ENCODE results near the gene BMP7. TPM values are rescaled to one million over a fixed set of nuclear protein-coding genes. Genes with fewer than 3 reads are reported as not detected.
A peak's percentile ranks its signal among the peaks of the same experiment; 100 is the strongest.
"Not testable (repeated sequence)": the region's sequence is repeated elsewhere in the genome, so short reads cannot be mapped to it uniquely, and the experiment has no call there.

The BMP7 gene
- total and polyA plus RNA-seq, 7 donors, result under 0.01 to 5.4 (median 2.5) TPM

DNA sequence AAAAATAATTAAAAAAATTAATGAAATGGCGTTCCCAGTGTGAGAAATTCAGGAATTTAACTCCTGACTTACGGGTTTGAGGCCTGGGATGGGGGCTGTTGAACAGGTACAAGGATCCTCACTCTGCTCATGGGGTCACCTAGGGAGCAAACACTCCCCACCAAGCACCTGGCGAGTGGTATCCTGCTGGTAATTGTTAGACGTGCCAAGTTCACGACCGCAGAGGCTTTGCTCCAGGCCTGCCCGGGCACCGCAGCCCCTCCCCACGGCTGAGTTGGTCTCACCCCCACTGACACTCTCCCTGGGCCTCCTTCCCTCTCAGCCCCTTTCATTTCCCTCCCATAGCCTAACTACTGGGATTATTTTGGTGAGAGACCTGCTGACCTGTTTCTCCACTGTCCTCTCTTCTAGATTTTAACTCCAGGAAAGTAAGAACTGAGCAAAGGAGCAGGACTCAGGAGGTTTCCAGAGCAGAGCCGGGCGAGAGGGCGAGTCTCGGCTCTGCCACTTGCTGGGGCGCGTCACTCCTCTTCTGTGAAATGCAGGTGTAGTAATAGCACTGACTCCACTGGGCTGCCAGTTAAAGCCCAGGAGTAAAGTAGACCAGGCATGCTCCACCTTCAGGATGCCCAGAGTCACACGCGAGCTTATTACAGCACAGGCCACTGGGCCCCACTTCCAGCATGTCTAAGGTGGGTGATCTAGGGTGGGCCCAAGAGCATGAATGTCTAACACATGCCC, 22.8 kb downstream of the BMP7 start:
- Histone ChIP-seq H3K36me3 (no peaks in the 10 kb centered on the region), H3K27me3 (peaks cover 0 to 14% (median 0%) of the 10 kb centered on the region in 3 donors), H3K4me1 (peaks cover 0 to 9% (median 8%) of the 10 kb centered on the region in 4 donors), H3K4me3 (no peak overlapping the region), H3K9me3 (no peaks in the 10 kb centered on the region), H3K27ac (peak overlapping the region in 1 of 4 donors; percentile 18)
- no peak for DNase-seq
- no peak for TF ChIP-seq EP300 (IDR thresholded peaks at IDR 0.05)
- no peak for TF ChIP-seq POLR2AphosphoS5 (IDR thresholded peaks at IDR 0.05)
- no peak for TF ChIP-seq POLR2A (IDR thresholded peaks at IDR 0.05)
- TF ChIP-seq, protein P1, sequence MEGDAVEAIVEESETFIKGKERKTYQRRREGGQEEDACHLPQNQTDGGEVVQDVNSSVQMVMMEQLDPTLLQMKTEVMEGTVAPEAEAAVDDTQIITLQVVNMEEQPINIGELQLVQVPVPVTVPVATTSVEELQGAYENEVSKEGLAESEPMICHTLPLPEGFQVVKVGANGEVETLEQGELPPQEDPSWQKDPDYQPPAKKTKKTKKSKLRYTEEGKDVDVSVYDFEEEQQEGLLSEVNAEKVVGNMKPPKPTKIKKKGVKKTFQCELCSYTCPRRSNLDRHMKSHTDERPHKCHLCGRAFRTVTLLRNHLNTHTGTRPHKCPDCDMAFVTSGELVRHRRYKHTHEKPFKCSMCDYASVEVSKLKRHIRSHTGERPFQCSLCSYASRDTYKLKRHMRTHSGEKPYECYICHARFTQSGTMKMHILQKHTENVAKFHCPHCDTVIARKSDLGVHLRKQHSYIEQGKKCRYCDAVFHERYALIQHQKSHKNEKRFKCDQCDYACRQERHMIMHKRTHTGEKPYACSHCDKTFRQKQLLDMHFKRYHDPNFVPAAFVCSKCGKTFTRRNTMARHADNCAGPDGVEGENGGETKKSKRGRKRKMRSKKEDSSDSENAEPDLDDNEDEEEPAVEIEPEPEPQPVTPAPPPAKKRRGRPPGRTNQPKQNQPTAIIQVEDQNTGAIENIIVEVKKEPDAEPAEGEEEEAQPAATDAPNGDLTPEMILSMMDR (IDR thresholded peaks at IDR 0.05), result no peak
- WGBS, 2 donors, result 84 to 89% methylated on average over 17 of the region's 17 CpGs
- intact Hi-C loops (cut with DNase I), result no loop called here

DNA sequence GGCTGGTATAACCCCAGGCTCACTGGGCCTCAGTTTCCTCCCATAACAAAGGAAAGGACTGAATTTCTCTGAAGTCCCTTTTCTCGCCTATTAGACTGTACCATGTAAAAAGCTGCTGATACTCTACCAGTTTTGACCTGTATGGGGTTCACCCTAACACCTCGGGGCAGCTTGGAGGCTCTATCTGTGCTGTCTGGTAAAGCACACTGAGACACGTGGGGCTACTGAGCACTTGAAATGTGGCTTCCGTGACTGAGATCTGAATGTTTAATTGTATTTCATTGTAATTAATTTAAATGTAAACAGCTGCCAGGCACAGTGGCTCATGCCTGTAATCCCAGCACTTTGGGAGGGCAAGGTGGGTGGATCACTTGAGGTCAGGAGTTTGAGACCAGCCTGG, 24.0 kb downstream of the BMP7 start:
- intact Hi-C loops (cut with DNase I), result no loop called here
- TF ChIP-seq, protein P1 (IDR thresholded peaks at IDR 0.05), result no peak
- TF ChIP-seq POLR2A (IDR thresholded peaks at IDR 0.05) (no peak), EP300 (IDR thresholded peaks at IDR 0.05) (no peak), POLR2AphosphoS5 (IDR thresholded peaks at IDR 0.05) (no peak)
- Histone ChIP-seq H3K36me3 (no peaks in the 10 kb centered on the region), H3K27me3 (peaks cover 0 to 7% (median 0%) of the 10 kb centered on the region in 3 donors), H3K4me1 (peaks cover 0 to 9% (median 8%) of the 10 kb centered on the region in 4 donors), H3K9me3 (no peaks in the 10 kb centered on the region), H3K4me3 (no peak overlapping the region), H3K27ac (no peak overlapping the region)
- no peak for DNase-seq
- WGBS, 2 donors, result 86 to 89% methylated on average over 4 of the region's 4 CpGs

DNA sequence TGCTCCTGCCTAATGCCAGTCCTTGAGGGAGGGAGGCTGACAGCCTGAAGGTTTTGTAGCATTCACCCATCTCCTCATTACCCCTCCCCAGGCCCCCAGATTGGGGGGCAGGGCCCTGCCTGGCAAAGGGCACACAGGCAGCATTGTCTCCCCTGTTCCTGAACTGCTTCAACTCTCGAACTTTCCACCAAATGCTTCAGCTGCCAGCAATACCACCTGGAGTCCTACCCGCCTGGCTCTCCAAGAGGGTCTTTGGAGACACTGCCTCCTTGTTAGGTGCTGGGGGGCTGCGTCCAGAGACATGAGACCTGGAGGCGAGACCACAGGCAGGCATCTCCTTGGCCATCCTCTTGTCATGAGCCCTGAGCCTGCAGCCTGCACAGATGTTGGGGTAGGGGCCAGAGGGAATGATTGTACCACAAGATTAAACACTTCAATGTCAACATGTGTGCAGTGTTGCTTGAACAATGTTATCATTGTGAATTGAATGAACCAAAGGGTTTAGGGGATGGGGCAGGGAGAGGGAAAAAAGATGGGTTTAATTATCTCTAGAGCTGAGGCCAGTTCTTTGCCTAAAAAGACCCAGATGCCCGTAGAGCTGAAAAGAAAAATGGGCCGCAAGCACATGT, 25.0 kb downstream of the BMP7 start:
- TF ChIP-seq, protein P1 (IDR thresholded peaks at IDR 0.05), result no peak
- no peak for TF ChIP-seq POLR2AphosphoS5 (IDR thresholded peaks at IDR 0.05)
- TF ChIP-seq EP300 (IDR thresholded peaks at IDR 0.05), result no peak
- no peak for TF ChIP-seq POLR2A (IDR thresholded peaks at IDR 0.05)
- 81 to 83% methylated on average over 6 of the region's 6 CpGs for WGBS, 2 donors
- H3K4me1 ChIP-seq, result peaks cover 0 to 9% (median 8%) of the 10 kb centered on the region in 4 donors
- no peak overlapping the region for H3K4me3 ChIP-seq
- no peak for DNase-seq
- peaks cover 0 to 12% (median 0%) of the 10 kb centered on the region in 3 donors for H3K27me3 ChIP-seq
- no peaks in the 10 kb centered on the region for H3K36me3 ChIP-seq
- no peak overlapping the region for H3K27ac ChIP-seq
- intact Hi-C loops (cut with DNase I), result no loop called here
- H3K9me3 ChIP-seq, result no peaks in the 10 kb centered on the region

DNA sequence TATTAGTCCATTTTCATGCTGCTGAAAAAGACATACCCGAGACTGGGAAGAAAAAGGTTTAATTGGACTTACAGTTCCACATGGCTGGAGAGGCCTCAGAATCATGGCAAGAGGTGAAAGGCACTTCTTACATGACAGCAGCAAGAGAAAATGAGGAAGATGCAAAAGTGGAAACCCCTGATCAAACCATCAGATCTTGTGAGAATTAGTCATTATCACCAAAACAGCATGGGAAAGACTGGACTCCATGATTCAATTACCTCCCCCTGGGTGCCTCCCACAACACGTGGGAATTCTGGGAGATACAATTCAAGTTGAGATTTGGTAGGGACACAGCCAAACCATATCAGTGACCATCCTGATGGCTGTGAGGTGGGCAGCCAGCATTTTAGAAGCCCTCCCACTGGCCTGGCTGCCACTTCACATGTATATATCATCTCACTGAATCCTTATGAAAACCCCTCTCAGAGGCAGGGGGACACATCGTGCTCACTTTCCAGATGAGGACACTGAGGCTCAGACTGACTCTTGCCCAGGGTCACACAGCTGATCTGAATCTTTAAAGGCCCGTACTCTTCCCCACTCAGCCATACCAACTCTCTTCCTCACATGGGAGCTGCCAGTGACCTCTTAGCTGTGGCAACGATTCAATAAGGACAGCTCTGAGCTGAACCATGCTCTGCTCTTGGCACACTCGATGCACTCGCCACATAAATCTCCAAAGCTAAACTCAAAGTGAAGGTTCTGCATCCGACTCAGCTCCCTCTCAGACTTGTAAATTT, 25.7 kb downstream of the BMP7 start:
- DNase-seq, result no peak
- Histone ChIP-seq H3K36me3 (no peaks in the 10 kb centered on the region), H3K9me3 (no peaks in the 10 kb centered on the region), H3K27me3 (peaks cover 0 to 13% (median 0%) of the 10 kb centered on the region in 3 donors), H3K27ac (no peak overlapping the region), H3K4me1 (peaks cover 0 to 9% (median 8%) of the 10 kb centered on the region in 4 donors), H3K4me3 (no peak overlapping the region)
- WGBS, 2 donors, result 77 to 81% methylated on average over 8 of the region's 8 CpGs
- intact Hi-C loops (cut with DNase I), result no loop called here
- TF ChIP-seq, protein P1 (IDR thresholded peaks at IDR 0.05), result no peak
- TF ChIP-seq POLR2AphosphoS5 (IDR thresholded peaks at IDR 0.05), result peak; percentile 37 to 64 (median 50)

DNA sequence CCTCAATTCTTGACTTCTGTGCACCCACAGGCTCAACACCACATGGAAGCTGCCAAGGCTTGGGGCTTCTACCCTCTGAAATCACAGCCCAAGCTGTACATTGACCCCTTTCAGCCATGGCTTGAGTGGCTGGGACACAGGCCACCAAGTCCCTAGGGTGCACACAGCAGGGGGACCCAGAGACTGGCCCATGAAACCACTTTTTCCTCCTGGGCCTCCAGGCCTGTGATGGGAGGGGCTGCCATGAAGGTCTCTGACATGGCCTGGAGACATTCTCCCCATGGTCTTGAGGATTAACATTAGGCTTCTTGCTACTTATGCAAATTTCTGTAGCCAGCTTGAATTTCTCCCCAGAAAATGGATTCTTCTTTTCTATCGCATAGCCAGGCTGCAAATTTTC, 26.7 kb downstream of the BMP7 start:
- WGBS, 2 donors, result 98 to 100% methylated on average over 1 of the region's 1 CpG
- intact Hi-C loops (cut with DNase I); H3K9me3 ChIP-seq; H3K27ac ChIP-seq; DNase-seq; H3K4me3 ChIP-seq; H3K36me3 ChIP-seq; H3K4me1 ChIP-seq: not testable (repeated sequence)
- H3K27me3 ChIP-seq, result peaks cover 0 to 20% (median 0%) of the 10 kb centered on the region in 3 donors

DNA sequence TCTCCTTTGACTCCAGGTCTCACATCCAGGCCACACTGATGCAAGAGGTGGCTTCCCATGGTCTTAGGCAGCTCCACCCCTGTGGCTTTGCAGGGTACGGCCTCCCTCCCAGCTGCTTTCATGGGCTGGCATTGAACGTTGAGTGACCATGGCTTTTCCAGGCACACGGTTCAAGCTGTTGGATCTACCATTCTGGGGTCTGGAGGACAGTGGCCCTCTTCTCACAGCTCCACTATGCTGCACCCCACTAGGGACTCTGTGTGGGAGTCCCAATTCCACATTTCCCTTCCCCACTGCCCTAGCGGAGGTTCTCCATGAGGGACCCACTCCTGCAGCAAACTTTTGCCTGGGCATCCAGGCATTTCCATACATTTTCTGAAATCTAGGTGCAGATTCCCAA, 27.1 kb downstream of the BMP7 start:
- WGBS, 2 donors, result 69 to 83% methylated on average over 4 of the region's 4 CpGs
- H3K4me1 ChIP-seq; H3K36me3 ChIP-seq; H3K4me3 ChIP-seq; intact Hi-C loops (cut with DNase I); H3K9me3 ChIP-seq; DNase-seq; H3K27ac ChIP-seq: not testable (repeated sequence)
- H3K27me3 ChIP-seq, result peaks cover 0 to 21% (median 0%) of the 10 kb centered on the region in 3 donors

Measured in sigmoid colon (tissue), 7 donors.